Activated CD8-positive, alpha-beta memory T cell treated with anti-CD3 and anti-CD28 coated beads, Interleukin-2, amount 50 U/mL, for 1 hour (primary cell): ENCODE measurements around the gene ANKS1A.

Experiments used
- DNase-seq: peaks from one replicate; pipeline ENCODE4 v3.0.0-alpha.2; 2020; ENCODE audit errors: extremely low read depth

ANKS1A gene

DNA sequence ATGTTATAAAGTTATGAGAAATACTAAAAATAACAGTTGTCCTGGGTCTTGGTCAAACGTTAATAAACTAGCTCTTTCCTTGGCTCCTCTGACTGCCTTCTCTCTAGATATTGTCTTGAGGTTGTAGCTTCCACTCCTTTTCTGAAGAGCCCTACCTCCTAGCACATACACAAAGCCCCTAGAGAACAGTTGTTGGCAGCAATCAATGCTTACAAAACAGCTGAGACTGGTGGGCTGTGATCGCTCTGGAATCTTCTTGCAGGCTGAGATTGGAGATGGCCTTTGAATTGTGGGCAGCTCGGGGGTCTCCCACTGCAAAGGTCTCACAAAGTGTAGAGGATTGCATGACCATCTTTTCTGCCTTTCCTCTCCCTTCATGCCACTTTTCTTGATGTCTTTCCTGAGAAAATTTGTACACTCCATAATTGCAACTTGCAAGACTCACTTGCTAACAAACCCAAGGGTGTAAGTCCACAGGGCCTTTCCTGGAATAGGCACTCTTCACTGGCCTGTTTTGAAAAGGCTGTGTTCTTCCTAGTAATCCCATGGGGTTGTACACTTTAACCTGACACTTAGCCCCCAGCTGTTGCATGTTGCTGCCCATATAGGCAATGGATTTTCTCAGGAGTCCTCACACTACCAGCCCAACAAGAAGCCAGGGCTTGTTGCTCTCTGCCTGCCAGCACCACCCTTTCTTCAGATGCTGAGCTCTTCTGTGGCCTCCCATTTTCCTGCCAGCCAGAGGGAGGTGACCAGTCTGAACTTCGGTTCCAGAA, 152.2 kb downstream of the ANKS1A start:
- DNase-seq = no peak

DNA sequence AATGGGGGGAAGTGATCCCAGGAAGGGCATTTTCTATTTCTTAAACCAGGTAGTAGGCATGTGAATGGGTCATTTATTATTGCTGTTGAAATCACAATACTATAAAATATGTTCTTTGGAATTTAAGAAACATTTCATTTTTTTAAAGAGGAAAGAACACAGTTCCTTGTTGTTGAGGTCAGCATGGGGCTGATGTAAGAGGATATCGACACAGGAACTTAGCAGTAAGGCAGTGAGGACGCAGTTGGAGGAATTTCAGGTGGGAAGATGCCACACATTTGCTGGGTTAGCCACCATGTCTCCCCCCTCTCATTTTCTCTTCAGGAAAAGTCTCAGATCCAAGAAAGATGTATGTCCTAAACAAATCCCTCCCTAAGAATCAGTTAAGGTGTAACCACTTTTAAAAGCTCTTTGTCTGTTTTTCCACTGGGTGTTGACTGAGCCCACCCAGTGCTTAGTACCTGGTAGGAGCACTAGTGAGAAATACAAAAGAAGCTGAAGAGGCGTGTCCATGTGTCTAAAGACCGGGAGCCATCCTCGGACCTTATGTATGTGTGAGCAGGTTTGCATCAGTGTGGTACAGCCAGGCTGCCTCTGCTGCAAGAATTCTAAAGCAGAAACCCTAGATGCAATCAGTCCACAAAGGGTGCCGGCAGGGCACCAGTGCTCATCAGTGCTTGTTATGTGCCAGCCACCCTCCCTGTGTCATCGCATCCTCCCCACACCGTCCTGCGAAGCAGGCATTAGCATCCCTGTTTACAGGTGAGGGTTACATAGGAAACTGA, 153.2 kb downstream of the ANKS1A start:
- DNase-seq = no peak

DNA sequence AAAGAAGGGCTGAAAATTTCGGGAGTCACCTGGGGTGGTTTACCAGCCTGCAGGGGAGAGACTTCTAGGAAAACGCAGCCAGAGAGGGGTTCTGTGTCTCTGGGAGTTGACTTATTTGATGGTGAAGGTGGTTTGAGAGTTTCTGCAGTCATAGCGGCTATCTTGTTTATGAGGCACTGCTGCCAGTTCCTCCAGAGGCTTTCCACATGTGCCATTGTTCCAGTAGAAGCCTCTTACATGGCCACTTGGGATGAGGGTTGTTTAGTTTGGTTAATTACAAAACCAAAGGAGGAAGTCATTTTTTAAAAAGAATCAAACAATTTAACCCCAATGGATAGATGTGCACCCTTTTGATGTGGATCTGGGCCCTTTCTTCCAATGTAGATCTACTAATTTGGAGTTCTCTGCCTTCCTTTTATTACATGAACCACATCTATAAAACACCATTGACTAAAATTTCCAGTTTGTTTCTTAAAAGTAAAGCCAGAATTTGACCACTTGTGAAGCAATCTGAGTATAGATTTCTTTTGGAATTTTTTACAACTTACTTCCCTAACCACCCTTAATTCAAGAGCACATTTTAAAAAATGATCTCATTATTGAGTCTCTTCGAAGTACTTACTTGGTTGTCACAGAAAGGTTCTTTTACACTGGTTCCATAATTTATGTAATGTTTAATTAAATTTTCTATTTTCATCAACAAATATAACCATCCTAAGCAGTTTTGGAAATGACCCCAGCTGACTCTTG, 154.5 kb downstream of the ANKS1A start:
- DNase-seq = no peak

- no peak for DNase-seq
Observed at GRCh38 chr6:35044145-35044745, 155.2 kb downstream of the ANKS1A start.

GRCh38 chr6:35044761-35045421, 155.8 kb downstream of the ANKS1A start:
- no peak for DNase-seq

DNA sequence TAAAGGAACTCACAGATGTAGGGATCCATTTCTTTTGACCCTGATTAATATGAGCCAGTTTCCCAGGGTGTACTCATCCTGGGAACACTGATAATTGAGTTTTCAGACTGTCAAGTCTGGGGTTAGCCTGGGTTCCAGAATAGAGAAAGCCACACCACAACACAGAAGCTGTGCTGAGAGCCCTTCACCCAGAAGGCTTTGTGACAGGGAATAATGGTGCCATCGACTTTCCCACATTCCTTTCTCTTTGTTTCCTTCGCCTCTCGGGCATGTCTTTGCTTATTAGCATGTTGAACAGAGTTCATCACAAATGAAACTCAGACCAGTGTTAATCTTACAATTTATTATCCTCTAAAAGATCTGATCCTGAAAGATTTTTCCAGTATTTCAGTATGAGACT, 157.0 kb downstream of the ANKS1A start:
- DNase-seq = no peak

GRCh38 chr6:35046862-35047261, 157.8 kb downstream of the ANKS1A start:
- no peak for DNase-seq

- no peak for DNase-seq
Observed at GRCh38 chr6:35047265-35048011, 158.4 kb downstream of the ANKS1A start.

DNA sequence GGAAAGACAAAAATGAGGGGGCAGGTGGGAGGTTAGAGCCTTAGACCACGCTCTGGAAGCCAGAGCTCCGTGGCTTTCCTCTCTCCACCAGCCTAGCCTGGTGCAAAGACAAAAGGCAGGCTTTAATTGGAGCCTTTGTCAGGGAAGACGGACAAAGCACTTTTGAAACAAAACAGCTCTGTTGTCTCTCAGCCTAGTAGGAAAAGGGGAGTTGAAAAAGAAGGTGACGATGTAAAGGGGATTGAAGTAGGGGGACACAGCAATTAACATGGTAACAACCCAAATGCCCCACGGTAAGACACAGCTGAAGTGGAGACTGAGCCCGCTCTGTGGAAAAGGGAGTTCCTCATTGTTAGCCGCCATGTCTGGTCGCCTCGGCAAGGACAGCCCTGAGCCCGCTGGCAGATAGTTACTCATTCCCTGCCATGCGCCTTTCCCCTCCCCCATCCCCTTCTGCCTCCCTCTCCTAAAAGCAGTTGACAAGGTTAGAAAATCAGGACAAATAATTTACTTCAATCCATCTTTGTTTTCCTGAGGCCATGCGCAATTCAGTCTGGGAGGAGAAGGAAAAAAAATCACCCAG, 159.1 kb downstream of the ANKS1A start:
- no peak for DNase-seq

- no peak for DNase-seq
Observed at GRCh38 chr6:35048631-35049083, 159.6 kb downstream of the ANKS1A start.

- DNase-seq = no peak
Observed at GRCh38 chr6:35049156-35049735, 160.2 kb downstream of the ANKS1A start.

- no peak for DNase-seq
Observed at GRCh38 chr6:35049900-35050756, 161.1 kb downstream of the ANKS1A start.

DNA sequence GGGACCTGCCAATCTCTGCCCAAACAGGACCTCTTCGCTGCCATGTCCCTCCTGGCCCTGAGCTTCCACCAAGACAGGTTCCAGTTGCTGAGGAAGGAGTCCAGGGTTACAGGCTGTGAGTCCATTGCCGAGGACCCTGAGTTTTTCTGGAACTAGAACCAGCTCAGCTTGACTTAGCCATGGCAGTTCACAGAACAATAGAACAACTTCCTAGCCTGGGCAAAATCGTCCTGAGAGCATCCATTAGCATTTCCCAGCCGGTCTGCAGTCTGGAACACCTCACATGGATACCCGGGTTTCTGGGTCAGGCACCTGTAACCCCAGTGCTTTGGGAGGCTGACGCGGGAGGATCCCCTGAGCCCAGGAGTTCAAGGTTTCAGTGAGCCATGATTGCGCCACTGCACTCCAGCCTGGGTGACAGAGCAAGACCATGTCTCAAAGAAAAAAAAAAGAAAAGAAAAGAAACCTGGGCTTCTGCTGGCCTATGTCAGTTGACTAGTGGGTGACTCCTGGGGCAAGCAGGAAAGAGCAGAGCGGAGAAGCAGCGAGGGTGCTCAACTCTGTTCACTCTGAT, 161.8 kb downstream of the ANKS1A start:
- DNase-seq = no peak

DNA sequence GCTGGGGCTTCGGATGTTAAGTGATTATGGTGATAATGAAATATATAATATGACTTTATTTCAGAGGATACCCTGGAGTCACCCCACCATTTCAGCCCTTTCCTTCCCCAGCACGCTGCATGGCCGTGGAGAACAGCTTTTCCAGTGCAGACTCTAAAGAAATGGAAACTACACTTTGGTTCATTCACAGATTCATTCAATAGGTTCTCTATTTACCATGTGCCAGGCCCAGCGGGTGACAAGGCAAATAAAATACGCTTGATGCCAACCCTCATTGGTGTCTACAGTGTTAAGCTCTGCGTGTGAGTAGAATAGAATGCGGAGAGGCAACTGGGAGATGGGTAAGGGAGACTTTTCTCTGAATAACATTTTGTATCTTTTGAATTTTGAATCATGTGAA, 162.3 kb downstream of the ANKS1A start:
- no peak for DNase-seq

GRCh38 chr6:35051997-35052583, 163.0 kb downstream of the ANKS1A start:
- no peak for DNase-seq

- no peak for DNase-seq
Observed at GRCh38 chr6:35052694-35053565, 163.9 kb downstream of the ANKS1A start.

GRCh38 chr6:35053701-35054100, 164.6 kb downstream of the ANKS1A start:
- no peak for DNase-seq
